Sigmoid colon (tissue), 7 donors: ENCODE results near the gene STK39. TPM values are rescaled to one million over a fixed set of nuclear protein-coding genes. Genes with fewer than 3 reads are reported as not detected.

ENCODE experiments used
- DNase-seq: peaks from one replicate; pipeline ENCODE4 v3.0.0-alpha.2; 2019
- H3K27ac ChIP-seq, 4 donors: fragments of 200-600 bp; sonication (generic); one replicate each; pipeline ENCODE4 v1.5.1; 2016 to 2019; ENCODE audit warnings: mild to moderate bottlenecking in 1 of 4
- H3K27me3 ChIP-seq, 3 donors: fragments of 200-600 bp; sonication (generic); one replicate each; pipeline ENCODE4 v1.5.1; 2019; ENCODE audit warnings: mild to moderate bottlenecking in 1 of 3
- H3K36me3 ChIP-seq, 4 donors: fragments of 200-600 bp; sonication (generic); one replicate each; pipeline ENCODE4 v1.5.1; 2016 to 2019
- H3K4me1 ChIP-seq, 4 donors: fragments of 200-600 bp; sonication (generic); one replicate each; pipeline ENCODE4 v1.5.1; 2017 to 2019
- H3K4me3 ChIP-seq, 4 donors: fragments of 200-600 bp; sonication (generic); one replicate each; pipeline ENCODE4 v1.5.1; 2017 to 2019; ENCODE audit warnings: mild to moderate bottlenecking in 2 of 4, moderate library complexity in 1 of 4
- H3K9me3 ChIP-seq, 4 donors: fragments of 200-600 bp in 3 of 4; sonication (generic) in 3 of 4; one replicate each; pipeline versions ENCODE4 v1.5.1 to v1.6.1; 2013 to 2019
- CTCF ChIP-seq, 4 experiments: fragments of 450-650 bp in 3 of 4; fragments of 200-600 bp in 1 of 4; IDR thresholded peaks; one replicate each; pipeline ENCODE4 v1.5.1; 2016 to 2019; ENCODE audit warnings: antibody characterized with exemption in 4 of 4, mild to moderate bottlenecking in 3 of 4, moderate library complexity in 2 of 4
- EP300 ChIP-seq, 4 donors: sonication (generic); formaldehyde crosslinking; IDR thresholded peaks; one replicate each; pipeline ENCODE4 v1.6.1; 2017; ENCODE audit warnings: antibody characterized with exemption in 4 of 4
- POLR2A ChIP-seq, 2 donors: fragments of 450-650 bp; IDR thresholded peaks; one replicate each; pipeline ENCODE4 v1.6.1; 2016; ENCODE audit warnings: antibody characterized with exemption in 2 of 2, mild to moderate bottlenecking in 2 of 2, moderate library complexity in 2 of 2
- POLR2AphosphoS5 ChIP-seq, 4 donors: sonication (generic); formaldehyde crosslinking; IDR thresholded peaks; one replicate each; pipeline ENCODE4 v1.6.1; 2017; ENCODE audit warnings: antibody characterized with exemption in 4 of 4
- WGBS, 2 donors: extraction: QIAGEN DNeasy Blood & Tissue Kit; methylation state at CpG; one replicate each; pipeline ENCODE4 v1.1.7; 2013; 5-methylcytosine and 5-hydroxymethylcytosine counted together
- intact Hi-C: fragments of 100-400 bp; cut with DNase I; formaldehyde crosslinking; loops from one replicate; pipeline ENCODE4 v1.15.1; 2023
- polyA plus RNA-seq, 3 donors: library from polyadenylated mRNA; stranded (reverse); fragments of 200-250 nt; gene quantifications; one replicate each; pipeline ENCODE4 v1.2.3, GENCODE V29; 2013
- total RNA-seq, 4 donors: library from RNA; depleted of rRNA; stranded (reverse); fragments of >200 nt; gene quantifications; one replicate each; pipeline ENCODE4 v1.1.0, GENCODE V29; 2016
- donor health status: healthy with polysubstance abuse.
- donor health status: Bipolar disorder and iron deficiency.
- donor health status: healthy.

STK39 gene
- total and polyA plus RNA-seq, 7 donors = 13.4 to 44.9 (median 24.1) TPM

GRCh38 chr2:167929484-167929883 lies 317.9 kb downstream of the STK39 start:
- TF ChIP-seq POLR2A (IDR thresholded peaks at IDR 0.05) (no peak), POLR2AphosphoS5 (IDR thresholded peaks at IDR 0.05) (no peak), EP300 (IDR thresholded peaks at IDR 0.05) (no peak), CTCF (IDR thresholded peaks at IDR 0.05) (no peak)
- H3K27me3 ChIP-seq = no peaks in the 10 kb centered on the region
- H3K36me3 ChIP-seq = no peaks in the 10 kb centered on the region
- H3K4me1 ChIP-seq = no peaks in the 10 kb centered on the region
- no peaks in the 10 kb centered on the region for H3K9me3 ChIP-seq
- no peak overlapping the region for H3K4me3 ChIP-seq
- H3K27ac ChIP-seq = no peak overlapping the region
- DNase-seq = no peak
- intact Hi-C loops = no loop called here
- WGBS, 2 donors = 89 to 91% methylated on average over 3 of the region's 3 CpGs

- Histone ChIP-seq H3K27ac (no peak overlapping the region), H3K36me3 (no peaks in the 10 kb centered on the region), H3K27me3 (no peaks in the 10 kb centered on the region), H3K4me1 (no peaks in the 10 kb centered on the region), H3K4me3 (no peak overlapping the region), H3K9me3 (no peaks in the 10 kb centered on the region)
- WGBS, 2 donors = 95% methylated on average over 6 of the region's 6 CpGs
- no peak for TF ChIP-seq CTCF (IDR thresholded peaks at IDR 0.05)
- TF ChIP-seq POLR2AphosphoS5 (IDR thresholded peaks at IDR 0.05) = no peak
- no peak for TF ChIP-seq POLR2A (IDR thresholded peaks at IDR 0.05)
- no peak for TF ChIP-seq EP300 (IDR thresholded peaks at IDR 0.05)
- intact Hi-C loops = no loop called here
- DNase-seq = no peak
Measured at GRCh38 chr2:167928434-167928833, 319.0 kb downstream of the STK39 start.

GRCh38 chr2:167925758-167926157 lies 321.6 kb downstream of the STK39 start:
- WGBS, 2 donors = 66 to 77% methylated on average over 2 of the region's 2 CpGs
- no peaks in the 10 kb centered on the region for H3K27me3 ChIP-seq

GRCh38 chr2:167924556-167924955 lies 322.8 kb downstream of the STK39 start:
- 85 to 86% methylated on average over 4 of the region's 4 CpGs for WGBS, 2 donors
- no peak for DNase-seq
- intact Hi-C loops = no loop called here

More at GRCh38 chr2:167925758-167926157, 321.6 kb downstream of the STK39 start:
- H3K27ac ChIP-seq = no peak overlapping the region
- TF ChIP-seq CTCF (IDR thresholded peaks at IDR 0.05) (no peak), EP300 (IDR thresholded peaks at IDR 0.05) (no peak), POLR2A (IDR thresholded peaks at IDR 0.05) (no peak), POLR2AphosphoS5 (IDR thresholded peaks at IDR 0.05) (no peak)
- intact Hi-C loops = no loop called here
- no peak for DNase-seq
- no peak overlapping the region for H3K4me3 ChIP-seq
- no peaks in the 10 kb centered on the region for H3K4me1 ChIP-seq
- no peaks in the 10 kb centered on the region for H3K36me3 ChIP-seq
- no peaks in the 10 kb centered on the region for H3K9me3 ChIP-seq

More at GRCh38 chr2:167924556-167924955, 322.8 kb downstream of the STK39 start:
- Histone ChIP-seq H3K36me3 (no peaks in the 10 kb centered on the region), H3K27me3 (no peaks in the 10 kb centered on the region), H3K4me1 (no peaks in the 10 kb centered on the region), H3K9me3 (no peaks in the 10 kb centered on the region), H3K27ac (no peak overlapping the region), H3K4me3 (no peak overlapping the region)
- TF ChIP-seq POLR2AphosphoS5 (IDR thresholded peaks at IDR 0.05) (no peak), POLR2A (IDR thresholded peaks at IDR 0.05) (no peak), CTCF (IDR thresholded peaks at IDR 0.05) (no peak), EP300 (IDR thresholded peaks at IDR 0.05) (no peak)
